ENCODE results near the gene ARRDC5. TPM values are rescaled to one million over a fixed set of nuclear protein-coding genes. Genes with fewer than 3 reads are reported as not detected.
"Not testable (repeated sequence)": the region's sequence is repeated elsewhere in the genome, so short reads cannot be mapped to it uniquely, and the experiment has no call there.

The ARRDC5 gene
- total RNA-seq, 1 experiment from 2014 or later, result not detected

DNA sequence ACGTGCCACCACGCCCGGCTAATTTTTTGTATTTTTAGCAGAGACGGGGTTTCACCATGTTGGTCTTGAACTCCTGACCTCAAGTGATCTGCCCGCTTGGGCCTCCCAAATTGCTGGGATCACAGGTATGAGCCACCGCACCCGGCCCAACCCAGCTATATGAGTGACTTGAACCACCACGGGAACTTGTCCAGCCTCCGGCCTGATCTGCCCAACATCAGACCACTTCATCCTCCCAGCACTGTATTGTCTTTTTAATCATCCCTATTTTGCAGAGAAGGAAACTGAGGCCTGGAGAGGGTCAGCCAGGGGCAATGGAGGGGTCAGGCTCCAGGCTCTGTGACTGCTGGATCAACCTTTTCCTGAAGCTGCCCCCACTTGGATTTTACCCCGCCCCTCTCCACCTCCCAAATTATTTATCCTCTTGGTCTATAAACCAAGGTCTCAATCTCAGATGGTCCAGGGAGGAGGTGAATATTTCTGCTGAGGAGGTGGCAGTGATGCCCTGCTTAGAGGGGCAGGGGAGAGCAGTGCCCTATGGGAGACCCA, 34.3 kb downstream of the ARRDC5 start:
- DNase-seq (ENCODE audit: low read depth), result no peak

DNA sequence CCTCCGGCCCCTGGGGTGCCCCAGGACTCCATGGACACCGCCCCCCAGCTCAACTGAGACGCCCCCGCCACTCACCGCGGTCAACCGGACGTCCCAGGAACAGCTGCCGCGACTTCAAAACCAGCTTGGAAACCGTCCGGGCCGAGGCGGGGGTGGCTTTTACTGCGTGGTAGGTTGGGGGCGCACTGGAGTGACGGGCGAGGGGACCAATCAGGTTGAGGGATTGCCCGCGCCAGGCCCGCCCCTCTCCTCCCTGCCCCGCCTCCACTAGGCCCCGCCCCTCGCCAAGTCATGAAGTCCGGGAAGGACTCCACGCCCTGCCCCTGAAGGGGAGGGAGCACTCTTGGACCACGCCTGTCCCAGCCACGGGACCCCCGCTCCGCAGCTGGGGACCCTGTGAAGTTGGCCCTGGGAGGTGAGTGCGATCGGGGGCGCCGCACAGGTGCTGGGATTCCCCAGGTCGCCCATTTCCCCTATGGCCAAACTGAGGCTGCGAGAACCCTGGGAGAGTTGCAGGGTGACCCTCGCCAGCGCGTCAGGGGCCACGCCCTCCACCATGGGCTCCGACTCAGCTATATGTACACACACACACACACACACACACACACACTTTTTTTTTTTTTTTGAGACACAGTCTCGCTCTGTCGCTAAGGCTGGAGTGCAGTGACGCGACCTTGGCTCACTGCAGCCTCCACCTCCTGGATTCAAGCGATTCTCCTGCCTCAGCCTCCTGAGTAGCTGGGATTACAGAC, 35.0 kb downstream of the ARRDC5 start, which contains the start of gene PLIN3:
TSS of gene PLIN3 (minus strand) at position 134 of the 752 bp plus-strand sequence. CDS start 6,273 bp downstream, outside the sequence.
- DNase-seq (ENCODE audit: low read depth), result peak; percentile 92

DNA sequence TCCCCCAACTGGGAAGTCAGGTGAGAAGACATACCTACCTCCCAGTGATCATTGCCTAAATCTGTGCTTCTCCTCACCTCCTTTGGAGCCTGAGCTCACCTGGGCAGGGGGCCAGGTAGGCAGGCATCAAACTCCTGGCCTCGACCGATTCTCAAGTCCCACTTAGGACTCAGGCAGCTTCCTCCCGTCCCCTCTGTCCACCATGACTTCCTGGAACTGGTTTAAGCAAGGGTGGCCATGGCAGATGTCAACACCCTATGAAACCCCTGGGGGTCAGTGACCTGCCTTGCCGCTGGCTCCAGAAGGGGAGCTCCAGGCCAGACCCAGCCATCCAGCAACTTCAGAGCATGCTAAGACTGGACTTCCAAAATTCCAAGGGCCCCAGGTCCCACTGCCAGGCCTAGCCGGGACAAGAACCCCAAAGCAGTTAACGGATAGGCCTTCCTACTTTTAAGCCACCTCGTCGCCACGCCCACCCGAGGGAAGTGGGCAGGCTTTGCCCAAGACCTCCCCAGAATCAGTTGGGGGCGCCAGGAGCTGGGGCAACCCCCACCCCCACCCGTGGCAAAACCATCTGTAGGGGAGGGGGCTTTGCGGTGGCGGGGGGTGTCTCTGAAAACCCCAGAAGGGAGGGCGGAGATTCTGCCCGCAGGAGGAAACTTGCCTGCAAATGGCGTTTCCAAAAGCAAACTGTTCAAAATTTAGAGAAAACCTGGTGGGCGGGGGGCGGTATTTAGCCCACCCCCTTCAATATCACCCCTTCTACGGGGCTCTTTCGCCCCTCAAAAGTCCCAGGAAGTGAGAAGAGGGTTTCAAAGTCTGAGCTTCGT, 35.9 kb downstream of the ARRDC5 start:
- peak; percentile 59 for DNase-seq (ENCODE audit: low read depth)

DNA sequence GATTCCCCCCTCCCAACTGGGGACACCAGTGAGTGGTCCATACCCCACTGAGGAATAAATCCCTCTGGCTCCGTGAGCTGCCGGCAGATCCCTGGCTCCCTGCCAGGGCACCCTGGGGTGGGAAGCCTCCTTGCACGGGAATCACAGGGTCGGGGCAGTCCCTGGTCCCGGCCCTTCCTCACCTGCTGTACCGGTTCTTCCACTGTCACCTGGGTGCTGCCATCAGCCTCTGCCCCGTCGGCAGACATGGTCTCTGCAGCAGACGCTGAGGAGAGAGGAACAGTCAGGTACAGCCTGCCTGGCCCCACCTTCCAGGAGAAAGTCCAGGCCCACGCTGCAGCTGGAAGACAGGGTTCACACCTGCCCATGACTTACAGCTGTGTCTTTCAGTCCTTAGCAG, 41.5 kb downstream of the ARRDC5 start:
- no peak for DNase-seq (ENCODE audit: low read depth)

DNA sequence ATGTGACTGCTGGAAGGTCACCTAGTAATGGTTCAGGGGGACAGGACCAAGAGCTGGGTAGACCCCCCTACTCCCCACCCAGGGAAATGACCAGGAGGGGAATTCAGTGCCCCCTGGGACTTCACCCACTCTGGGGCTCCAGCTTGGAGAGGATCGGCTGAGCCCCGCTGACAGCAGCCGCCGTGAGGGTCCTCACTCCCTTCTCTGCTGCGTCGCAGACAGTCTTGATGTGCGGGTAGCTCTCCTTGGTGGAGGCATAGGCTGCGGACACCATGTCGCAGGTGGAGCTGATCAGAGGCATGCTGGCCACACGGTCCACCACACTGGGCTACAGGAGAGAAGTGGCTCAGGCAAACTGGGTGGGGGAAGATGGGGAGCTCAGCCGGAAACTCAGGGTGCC, 43.0 kb downstream of the ARRDC5 start:
- no peak for DNase-seq (ENCODE audit: low read depth)

DNA sequence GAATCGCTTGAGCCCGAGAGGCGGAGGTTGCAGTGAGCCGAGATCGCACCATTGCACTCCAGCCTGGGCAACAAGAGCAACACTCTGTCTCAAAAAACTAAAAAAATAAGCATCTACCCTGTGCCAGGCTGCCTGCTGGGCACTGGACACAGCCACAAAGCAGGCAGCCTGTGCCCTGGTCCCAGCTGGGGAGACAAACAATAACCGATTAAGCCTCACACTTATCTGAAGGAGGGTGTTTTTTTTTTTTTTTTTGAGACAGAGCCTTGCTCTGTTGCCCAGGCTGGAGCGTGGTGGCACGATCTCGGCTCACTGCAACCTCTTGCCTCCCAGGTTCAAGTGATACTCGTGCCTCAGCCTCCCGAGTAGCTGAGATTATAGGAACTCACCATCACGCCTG, 46.2 kb downstream of the ARRDC5 start:
- not testable (repeated sequence) for DNase-seq (ENCODE audit: low read depth)

DNA sequence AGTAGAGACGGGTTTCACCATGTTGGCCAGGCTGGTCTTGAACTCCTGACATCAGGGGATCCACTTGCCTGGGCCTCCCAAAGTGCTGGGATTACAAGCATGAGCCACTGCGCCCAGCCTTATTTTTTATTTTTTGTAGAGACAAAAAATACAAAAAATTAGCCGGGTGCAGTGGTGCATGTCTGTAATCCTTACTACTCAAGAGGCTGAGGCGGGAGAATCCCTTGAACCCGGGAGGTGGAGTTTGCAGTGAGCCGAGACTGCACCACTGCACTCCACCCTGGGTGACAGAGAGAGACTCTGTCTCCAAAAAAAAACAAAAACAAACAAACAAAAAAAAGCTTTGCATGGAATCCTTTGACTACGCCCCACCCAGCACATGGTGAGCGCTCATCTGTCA, 49.2 kb downstream of the ARRDC5 start:
- DNase-seq (ENCODE audit: low read depth), result not testable (repeated sequence)

DNA sequence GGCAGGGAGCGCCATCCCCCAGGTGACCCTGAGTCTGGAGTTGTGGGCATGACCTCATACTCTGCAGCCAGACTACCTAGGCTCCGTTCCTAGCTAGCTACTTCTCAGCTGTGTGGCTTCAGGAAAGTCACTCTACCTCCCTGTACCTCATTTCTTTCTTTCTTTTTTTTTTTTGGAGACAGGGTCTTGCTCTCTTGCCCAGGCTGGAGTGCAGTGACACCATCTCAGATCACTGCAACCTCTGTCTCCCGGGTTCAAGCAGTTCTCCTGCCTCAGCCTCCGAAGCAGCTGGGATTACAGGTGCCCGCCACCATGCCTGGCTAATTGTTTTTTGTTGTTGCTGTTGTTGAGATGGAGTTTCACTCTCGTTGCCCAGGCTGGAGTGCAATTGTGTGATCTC, 50.2 kb downstream of the ARRDC5 start:
- DNase-seq (ENCODE audit: low read depth), result no peak

DNA sequence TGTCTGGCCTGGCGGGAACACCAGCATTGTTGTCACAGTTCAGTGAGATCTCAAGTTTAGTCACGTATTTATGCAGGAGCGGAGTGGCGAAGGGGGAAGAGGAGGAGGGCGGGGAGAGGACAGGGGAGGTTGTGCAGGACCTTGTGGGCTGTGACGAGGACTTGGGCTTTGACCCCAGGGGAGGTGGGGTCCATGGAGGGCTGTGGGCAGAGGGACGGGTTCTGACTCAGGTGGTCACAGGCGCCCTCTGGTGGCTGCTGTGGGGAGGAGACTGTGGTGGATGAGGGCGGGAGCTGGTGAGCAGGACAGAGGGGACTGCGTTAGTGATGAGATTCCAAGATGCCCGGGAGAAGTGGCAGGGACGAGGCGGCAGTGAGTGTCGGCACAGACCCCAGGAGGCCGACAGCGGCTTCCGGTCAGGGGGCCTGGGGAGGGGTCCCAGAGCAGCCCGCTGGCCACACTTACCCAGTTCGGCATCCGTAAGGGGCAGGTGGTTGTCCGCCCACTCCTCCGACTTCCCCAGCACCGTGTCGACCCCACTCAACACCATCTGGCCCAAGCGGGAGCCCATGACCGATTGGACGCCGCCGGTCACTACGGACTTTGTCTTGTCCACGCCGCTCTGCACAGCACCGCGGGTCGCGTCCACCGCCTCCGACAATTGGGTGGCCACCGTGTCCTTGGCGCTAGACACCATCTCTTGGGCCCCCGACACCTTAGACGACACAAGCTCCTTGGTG, 51.0 kb downstream of the ARRDC5 start:
- DNase-seq (ENCODE audit: low read depth), result peak; percentile 37

DNA sequence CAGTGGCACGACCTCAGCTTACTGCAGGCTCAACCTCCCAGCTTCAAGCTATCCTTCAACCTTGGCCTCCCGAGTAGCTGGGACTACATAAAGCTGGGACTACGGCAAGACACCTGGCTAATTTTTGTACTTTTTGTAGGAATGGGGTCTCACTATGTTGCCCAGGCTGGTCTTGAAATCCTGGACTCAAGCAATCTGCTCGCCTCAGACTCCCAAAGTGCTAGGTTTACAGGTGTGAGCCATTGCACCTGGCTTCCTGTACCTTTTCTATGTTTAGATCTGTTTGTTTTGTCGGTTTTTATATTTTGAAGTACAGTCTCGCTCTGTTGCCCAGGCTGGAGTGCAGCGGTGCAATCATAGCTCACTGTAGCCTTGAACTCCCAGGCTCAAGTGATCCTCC, 53.7 kb downstream of the ARRDC5 start:
- no peak for DNase-seq (ENCODE audit: low read depth)

DNA sequence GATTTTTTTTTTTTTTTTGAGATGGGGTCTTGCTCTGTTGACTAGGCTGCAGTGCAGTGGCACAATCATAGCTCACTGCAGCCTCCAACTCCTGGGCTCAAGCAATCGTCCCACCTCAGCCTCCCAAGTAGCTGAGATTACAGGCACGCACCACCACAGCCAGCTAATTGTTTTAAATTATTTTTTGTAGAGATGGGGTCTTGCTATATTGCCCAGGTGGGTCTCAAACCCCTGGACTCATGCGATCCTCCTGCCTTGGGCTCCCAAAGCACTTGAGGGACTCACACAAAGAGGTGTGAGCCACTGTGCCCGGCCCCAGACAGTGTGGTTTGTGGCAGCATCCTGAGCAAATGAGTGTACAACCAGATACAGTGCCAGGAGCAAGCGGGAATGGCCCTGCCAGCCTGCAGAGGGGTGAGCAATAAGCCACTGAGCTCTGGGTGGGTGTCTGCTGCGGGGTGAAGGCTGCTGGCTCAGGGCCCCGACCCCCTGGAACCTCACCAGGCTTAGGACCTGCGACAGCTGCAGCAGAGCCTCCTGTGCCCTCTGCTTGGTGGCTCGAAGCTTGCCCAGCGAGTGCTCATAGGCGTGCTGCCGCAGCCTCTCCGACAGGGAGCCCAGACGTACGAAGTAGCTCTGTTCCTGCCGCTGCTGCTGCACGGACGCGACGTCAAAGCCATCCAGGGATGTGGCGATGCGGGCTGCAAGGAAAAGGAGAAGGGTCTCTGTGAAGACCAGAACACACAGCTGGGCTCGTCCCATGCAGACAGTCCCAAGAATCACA, 55.3 kb downstream of the ARRDC5 start:
- DNase-seq (ENCODE audit: low read depth), result peak; percentile 63

DNA sequence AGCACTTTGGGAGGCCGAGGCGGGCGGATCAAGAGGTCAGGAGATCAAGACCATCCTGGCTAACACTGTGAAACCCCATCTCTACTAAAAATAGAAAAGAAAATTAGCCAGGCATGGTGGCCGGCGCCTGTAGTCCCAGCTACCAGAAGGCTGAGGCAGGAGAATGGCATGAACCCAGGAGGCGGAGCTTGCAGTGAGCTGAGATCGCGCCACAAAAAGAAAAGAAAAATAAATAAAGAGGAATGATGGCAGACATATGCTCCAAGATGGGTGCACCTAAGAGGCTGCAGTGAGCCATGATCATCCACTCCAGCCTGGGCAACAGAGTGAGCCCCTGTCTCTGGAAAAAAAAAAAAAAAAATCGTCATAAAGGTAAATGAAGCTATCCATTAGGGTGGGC, 56.7 kb downstream of the ARRDC5 start:
- peak; percentile 54 for DNase-seq (ENCODE audit: low read depth)

DNA sequence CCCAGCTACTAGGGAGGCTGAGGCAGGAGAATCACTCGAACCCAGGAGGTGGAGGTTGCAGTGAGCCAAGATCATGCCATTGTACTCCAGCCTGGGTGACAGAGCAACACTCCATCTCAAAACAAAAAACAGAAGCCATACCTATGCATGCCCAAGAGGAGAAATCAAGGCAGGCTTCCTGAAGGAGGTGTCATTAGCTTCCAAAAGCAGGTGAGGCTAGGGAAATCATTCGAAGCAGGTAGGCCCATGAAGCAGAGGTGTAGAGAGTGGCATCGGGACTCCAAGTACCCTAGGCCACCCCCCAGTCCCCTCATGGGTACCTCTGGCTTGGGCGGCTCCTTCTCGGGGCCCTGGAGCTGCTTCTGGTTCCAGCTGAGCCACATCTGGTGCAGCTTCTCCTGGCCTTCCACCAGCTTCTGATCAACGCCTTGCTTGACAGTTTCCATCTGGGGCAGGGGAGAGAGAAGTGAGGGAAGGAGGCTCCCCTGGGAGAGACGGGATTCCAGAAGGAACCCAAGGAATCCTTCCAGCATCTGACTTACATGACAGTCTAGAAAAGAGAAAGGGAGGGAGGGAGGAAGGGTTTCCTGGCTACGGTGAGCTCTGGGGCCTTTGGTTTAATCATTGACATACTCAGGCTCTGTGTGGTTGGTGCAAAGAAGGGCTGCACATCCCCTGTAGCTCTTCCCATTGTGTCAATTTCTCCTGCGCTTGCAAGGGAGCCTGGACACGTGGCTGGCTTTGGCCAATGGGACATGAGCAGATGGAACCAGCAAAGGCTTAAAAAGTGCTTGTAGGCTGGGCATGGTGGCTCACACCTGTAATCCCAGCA, 58.1 kb downstream of the ARRDC5 start:
- DNase-seq (ENCODE audit: low read depth), result no peak

DNA sequence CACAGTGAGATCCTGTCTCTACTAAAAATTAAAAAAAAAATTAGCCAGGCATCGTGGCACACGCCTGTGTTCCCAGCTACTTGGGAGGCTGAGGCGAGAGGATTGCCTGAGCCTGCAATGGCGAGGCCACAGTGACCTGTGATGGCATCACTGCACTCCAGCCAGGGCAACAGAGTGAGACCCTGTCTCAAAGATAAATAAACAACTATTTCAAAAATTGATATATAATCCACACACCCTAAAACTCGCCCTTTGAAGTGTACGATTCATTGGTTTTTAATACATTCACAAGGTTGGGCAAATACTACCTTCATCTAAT, 59.1 kb downstream of the ARRDC5 start:
- no peak for DNase-seq (ENCODE audit: low read depth)

Other genes starting within 250 kb of the ARRDC5 start
- gene MYDGF, start 232.6 kb downstream of the ARRDC5 start, total RNA-seq (2014; rRNA removed; shearing (Covaris generic)), result 276 and 367 TPM in 2 replicates
- gene DPP9, start 179.1 kb downstream of the ARRDC5 start, total RNA-seq (2014; rRNA removed; shearing (Covaris generic)), result 67.0 and 71.4 TPM in 2 replicates
- gene FEM1A, start 111.2 kb downstream of the ARRDC5 start, total RNA-seq (2014; rRNA removed; shearing (Covaris generic)), result 7.5 and 11.0 TPM in 2 replicates
- gene TICAM1, start 71.2 kb downstream of the ARRDC5 start, total RNA-seq (2014; rRNA removed; shearing (Covaris generic)), result 2.6 and 5.2 TPM in 2 replicates
- 165 and 222 TPM in 2 replicates for gene PLIN3, start 35.2 kb downstream of the ARRDC5 start, total RNA-seq (2014; rRNA removed; shearing (Covaris generic))
- gene UHRF1, start 6.6 kb upstream of the ARRDC5 start, total RNA-seq (2014; rRNA removed; shearing (Covaris generic)), result 35.7 and 60.1 TPM in 2 replicates
- gene KDM4B, start 66.2 kb upstream of the ARRDC5 start, total RNA-seq (2014; rRNA removed; shearing (Covaris generic)), result 9.8 and 24.9 TPM in 2 replicates